KMS-11 (cell line): ENCODE results near the gene TFG.
"Not testable (repeated sequence)": the region's sequence is repeated elsewhere in the genome, so short reads cannot be mapped to it uniquely, and the experiment has no call there.

Source experiments
- H2AFZ ChIP-seq: fragments of 200-600 bp; sonication (generic); 2 replicates; pipeline ENCODE4 v1.6.1; 2016; ENCODE audit warnings: antibody characterized with exemption, mixed run types, low read depth
- H3K27ac ChIP-seq: fragments of 200-600 bp; sonication (generic); 2 replicates; pipeline ENCODE4 v1.6.1; 2016; ENCODE audit warnings: mild to moderate bottlenecking, mixed run types
- H3K27me3 ChIP-seq: fragments of 200-600 bp; sonication (generic); 2 replicates; pipeline ENCODE4 v1.6.1; 2017; ENCODE audit warnings: mild to moderate bottlenecking, low read depth, mixed run types, moderate library complexity; ENCODE audit not compliant: insufficient read depth
- H3K36me3 ChIP-seq: fragments of 200-600 bp; sonication (generic); 2 replicates; pipeline ENCODE4 v1.6.1; 2017; ENCODE audit warnings: mild to moderate bottlenecking, mixed run types; ENCODE audit not compliant: insufficient read depth
- H3K4me1 ChIP-seq: fragments of 200-600 bp; sonication (generic); 2 replicates; pipeline ENCODE4 v1.6.1; 2016; ENCODE audit warnings: mild to moderate bottlenecking, low read depth, mixed run types; ENCODE audit not compliant: poor library complexity, severe bottlenecking
- H3K4me2 ChIP-seq: fragments of 200-600 bp; sonication (generic); 2 replicates; pipeline ENCODE4 v1.7.0; 2016; ENCODE audit warnings: mild to moderate bottlenecking, mixed run types
- H3K4me3 ChIP-seq: fragments of 200-600 bp; sonication (generic); IDR thresholded peaks from 2 replicates; pipeline ENCODE4 v1.6.1; 2017; ENCODE audit warnings: low read depth, low read length, mixed read lengths; ENCODE audit not compliant: insufficient read depth
- H3K79me2 ChIP-seq: fragments of 200-600 bp; sonication (generic); 2 replicates; pipeline ENCODE4 v1.6.1; 2016; ENCODE audit warnings: low read depth, mixed run types; ENCODE audit not compliant: insufficient read depth
- H3K9ac ChIP-seq: fragments of 200-600 bp; sonication (generic); 2 replicates; pipeline ENCODE4 v1.6.1; 2016; ENCODE audit warnings: mild to moderate bottlenecking, mixed run types
- H4K20me1 ChIP-seq: fragments of 200-600 bp; sonication (generic); 2 replicates; pipeline ENCODE4 v1.6.1; 2016; ENCODE audit warnings: mild to moderate bottlenecking, mixed run types; ENCODE audit not compliant: insufficient read depth
- CTCF ChIP-seq: fragments of 200-600 bp; sonication (generic); conservative IDR thresholded peaks from 2 replicates; pipeline ENCODE4 v1.6.1; 2017; ENCODE audit warnings: low read depth, mild to moderate bottlenecking, antibody characterized with exemption, low read length, moderate library complexity, mixed read lengths

Gene TFG

GRCh38 chr3:100708989-100709841 is at the start of gene TFG:
TSS of gene TFG (plus strand) at chr3:100709494. CDS start at chr3:100713686, 4,192 bp downstream.
- H4K20me1 ChIP-seq: no peaks in the 10 kb centered on the region
- H3K27ac ChIP-seq: peak within 1 kb of the TSS; percentile 92
- peaks cover 43% of the 10 kb centered on the region for H3K79me2 ChIP-seq
- no peaks in the 10 kb centered on the region for H3K27me3 ChIP-seq
- peak within 1 kb of the TSS; percentile 70 for H3K4me3 ChIP-seq
- H3K9ac ChIP-seq: peak within 1 kb of the TSS; percentile 92
- H3K4me1 ChIP-seq: peaks cover 27% of the 10 kb centered on the region
- H2AFZ ChIP-seq: peak within 1 kb of the TSS; percentile 71
- TF ChIP-seq CTCF: no peak
- H3K36me3 ChIP-seq: no peaks in the 10 kb centered on the region; the same call in 1 of the 2 replicates
- peak within 1 kb of the TSS; percentile 90 for H3K4me2 ChIP-seq

DNA sequence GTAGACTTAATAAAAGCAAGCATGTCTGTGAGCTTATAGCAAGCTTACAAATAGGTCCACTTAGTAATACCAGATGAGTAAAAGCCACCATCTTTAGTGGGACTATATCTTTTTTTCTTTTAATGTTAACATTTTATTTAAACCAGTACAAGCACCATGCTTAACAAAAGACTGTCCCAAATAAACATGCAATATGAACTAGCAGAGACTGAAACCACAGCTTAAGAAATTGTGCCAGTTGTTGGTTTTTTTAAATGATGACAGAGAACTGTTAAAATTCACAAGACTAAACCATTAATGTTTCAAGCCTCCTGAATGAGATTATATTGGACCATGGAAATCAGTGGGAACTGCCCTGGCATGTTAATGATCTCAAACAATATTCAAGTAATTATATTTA is 48.0 kb upstream of the TFG start:
- not testable (repeated sequence) for H3K4me1 ChIP-seq, H3K4me2 ChIP-seq, H3K27ac ChIP-seq, H3K36me3 ChIP-seq, H3K9ac ChIP-seq, H3K4me3 ChIP-seq, H4K20me1 ChIP-seq, H2AFZ ChIP-seq, H3K27me3 ChIP-seq, H3K79me2 ChIP-seq

DNA sequence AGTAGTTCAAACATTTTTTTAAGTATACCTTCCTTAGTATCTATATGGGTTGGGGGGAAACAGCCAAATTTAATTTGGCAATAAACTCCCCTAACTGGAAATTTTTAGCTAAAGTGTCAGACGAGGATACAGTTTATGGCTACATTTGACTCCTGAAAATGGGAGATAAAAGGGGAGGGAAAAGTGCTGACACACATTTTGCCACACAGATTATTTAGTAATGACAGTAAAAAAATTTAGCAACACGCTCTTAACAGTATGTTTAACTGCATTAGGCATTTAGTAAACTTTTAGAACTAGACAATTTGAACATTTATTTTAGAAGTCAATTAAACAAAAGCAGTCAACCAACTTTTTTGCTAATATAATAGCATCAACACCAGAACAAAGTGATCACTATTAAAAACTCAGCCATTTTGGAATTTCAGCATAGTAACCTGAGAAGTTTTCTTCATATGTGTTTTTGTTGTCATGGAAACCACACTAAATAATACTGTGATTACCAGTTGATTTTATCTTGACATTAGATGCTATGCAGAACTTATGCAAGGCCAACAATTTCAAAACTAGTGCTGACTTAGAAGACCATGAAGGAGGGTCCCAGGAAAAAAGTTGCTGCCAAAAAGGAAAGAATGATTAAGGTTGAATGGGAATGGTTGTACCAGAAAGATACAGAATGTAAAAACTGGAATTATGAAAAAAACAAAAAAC is 47.0 kb upstream of the TFG start:
- no peak overlapping the region for H2AFZ ChIP-seq
- TF ChIP-seq CTCF: no peak
- H3K4me3 ChIP-seq: no peak overlapping the region

GRCh38 chr3:100665230-100665629 is 44.1 kb upstream of the TFG start:
- Histone ChIP-seq H2AFZ (no peak overlapping the region), H3K4me1 (no peaks in the 10 kb centered on the region), H3K36me3 (no peaks in the 10 kb centered on the region), H3K9ac (no peak overlapping the region), H4K20me1 (no peaks in the 10 kb centered on the region), H3K27me3 (no peaks in the 10 kb centered on the region), H3K4me2 (no peak overlapping the region), H3K27ac (no peak overlapping the region), H3K79me2 (no peaks in the 10 kb centered on the region), H3K4me3 (no peak overlapping the region)
- TF ChIP-seq CTCF: no peak

More for the DNA sequence above, 47.0 kb upstream of the TFG start:
- Histone ChIP-seq H3K79me2 (no peaks in the 10 kb centered on the region), H3K27ac (no peak overlapping the region), H3K27me3 (no peaks in the 10 kb centered on the region), H3K4me1 (no peaks in the 10 kb centered on the region), H3K4me2 (no peak overlapping the region), H4K20me1 (no peaks in the 10 kb centered on the region), H3K36me3 (no peaks in the 10 kb centered on the region), H3K9ac (no peak overlapping the region)

DNA sequence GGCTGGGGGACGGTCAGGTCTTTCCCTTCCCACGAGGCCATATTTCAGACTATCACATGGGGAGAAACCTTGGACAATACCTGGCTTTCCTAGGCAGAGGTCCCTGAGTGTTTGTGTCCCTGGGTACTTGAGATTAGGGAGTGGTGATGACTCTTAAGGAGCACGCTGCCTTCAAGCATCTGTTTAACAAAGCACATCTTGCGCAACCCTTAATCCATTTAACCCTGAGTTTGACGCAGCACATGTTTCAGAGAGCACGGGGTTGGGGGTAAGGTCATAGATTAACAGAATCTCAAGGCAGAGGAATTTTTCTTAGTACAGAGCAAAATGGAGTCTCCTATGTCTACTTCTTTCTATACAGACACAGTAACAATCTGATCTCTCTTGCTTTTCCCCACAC is 42.6 kb upstream of the TFG start:
- H3K4me3 ChIP-seq, H3K4me2 ChIP-seq, H3K36me3 ChIP-seq, H3K4me1 ChIP-seq, H3K79me2 ChIP-seq, H2AFZ ChIP-seq, H3K27me3 ChIP-seq, H4K20me1 ChIP-seq, H3K27ac ChIP-seq, H3K9ac ChIP-seq: not testable (repeated sequence)

DNA sequence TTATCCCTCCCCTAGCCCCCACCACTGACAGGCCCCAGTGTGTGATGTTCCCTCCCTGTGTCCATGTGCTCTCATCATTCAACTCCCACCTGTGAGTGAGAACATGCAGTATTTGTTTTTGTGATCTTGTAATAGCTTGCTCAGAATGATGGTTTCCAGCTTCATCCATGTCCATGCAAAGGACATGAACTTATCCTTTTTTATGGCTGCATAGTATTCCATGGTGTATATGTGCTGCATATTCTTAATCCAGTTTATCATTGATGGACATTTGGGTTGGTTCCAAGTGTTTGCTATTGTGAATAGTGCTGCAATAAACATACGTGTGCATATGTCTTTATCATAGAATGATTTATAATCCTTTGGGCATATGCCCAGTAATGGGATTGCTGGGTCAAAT is 42.0 kb upstream of the TFG start:
- not testable (repeated sequence) for H4K20me1 ChIP-seq, H3K79me2 ChIP-seq, H3K4me1 ChIP-seq, H3K4me3 ChIP-seq, H3K36me3 ChIP-seq, H3K27me3 ChIP-seq, H3K4me2 ChIP-seq, H2AFZ ChIP-seq, H3K27ac ChIP-seq, H3K9ac ChIP-seq

DNA sequence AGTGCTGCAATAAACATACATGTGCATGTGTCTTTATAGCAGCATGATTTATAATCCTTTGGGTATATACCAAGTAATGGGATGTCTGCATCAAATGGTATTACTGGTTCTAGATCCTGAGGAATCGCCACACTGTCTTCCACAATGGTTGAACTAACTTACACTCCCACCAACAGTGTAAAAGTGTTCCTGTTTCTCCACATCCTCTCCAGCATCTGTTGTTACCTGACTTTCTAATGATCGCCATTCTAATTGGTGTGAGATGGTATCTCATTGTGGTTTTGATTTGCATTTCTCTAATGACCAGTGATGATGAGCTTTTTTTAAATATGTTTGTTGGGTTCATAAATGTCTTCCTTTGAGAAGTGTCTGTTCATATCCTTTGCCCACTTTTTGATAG is 38.3 kb upstream of the TFG start:
- not testable (repeated sequence) for H3K36me3 ChIP-seq, H3K27me3 ChIP-seq, H3K9ac ChIP-seq, H3K79me2 ChIP-seq, H3K27ac ChIP-seq, H2AFZ ChIP-seq, H4K20me1 ChIP-seq, H3K4me2 ChIP-seq, H3K4me3 ChIP-seq, H3K4me1 ChIP-seq
